GM23248 (cell line): Measurements from ENCODE around the gene TRERF1.

Experiments
- EZH2 ChIP-seq: fragments of 200-600 bp; sonication (generic); IDR thresholded peaks from 2 replicates; pipeline ENCODE4 v1.6.1; 2018; ENCODE audit warnings: antibody characterized with exemption, mild to moderate bottlenecking; ENCODE audit not compliant: insufficient read depth, poor library complexity, severe bottlenecking
- EZH2phosphoT487 ChIP-seq: fragments of 200-600 bp; sonication (generic); IDR thresholded peaks from 2 replicates; pipeline ENCODE4 v1.6.1; 2018; ENCODE audit warnings: antibody characterized with exemption, moderate library complexity, mild to moderate bottlenecking, low read depth; ENCODE audit not compliant: insufficient read depth

GRCh38 chr6:42345696-42346416 is 105.9 kb downstream of the TRERF1 start:
- TF ChIP-seq EZH2 (no peak), EZH2phosphoT487 (no peak)
